ENCODE results near the gene COX8C. TPM values are rescaled to one million over a fixed set of nuclear protein-coding genes. Genes with fewer than 3 reads are reported as not detected.

COX8C gene, protein sequence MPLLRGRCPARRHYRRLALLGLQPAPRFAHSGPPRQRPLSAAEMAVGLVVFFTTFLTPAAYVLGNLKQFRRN
- not detected in 2 replicates for total RNA-seq (ENCODE audit: low replicate concordance)
- long read RNA-seq: 0 reads

GRCh38 chr14:93346926-93347721 is at the start of gene COX8C:
Gene COX8C (plus strand): TSS chr14:93347182. CDS start chr14:93347269, 87 bp downstream.
- TF ChIP-seq CTCF (conservative IDR thresholded peaks at IDR 0.05): no peak
- H3K4me3 Mint-ChIP-seq: no peak within 1 kb of the TSS
- no peak within 1 kb of the TSS for H3K27ac Mint-ChIP-seq
- no peaks in the 10 kb centered on the region for H3K36me3 Mint-ChIP-seq
- H3K27me3 Mint-ChIP-seq: no peaks in the 10 kb centered on the region
- DNase-seq (ENCODE audit: extremely low spot score, unreplicated experiment): no peak
- H3K4me1 Mint-ChIP-seq (ENCODE audit: unreplicated experiment): peaks cover 13% of the 10 kb centered on the region
- H3K9me3 Mint-ChIP-seq: no peaks in the 10 kb centered on the region

DNA sequence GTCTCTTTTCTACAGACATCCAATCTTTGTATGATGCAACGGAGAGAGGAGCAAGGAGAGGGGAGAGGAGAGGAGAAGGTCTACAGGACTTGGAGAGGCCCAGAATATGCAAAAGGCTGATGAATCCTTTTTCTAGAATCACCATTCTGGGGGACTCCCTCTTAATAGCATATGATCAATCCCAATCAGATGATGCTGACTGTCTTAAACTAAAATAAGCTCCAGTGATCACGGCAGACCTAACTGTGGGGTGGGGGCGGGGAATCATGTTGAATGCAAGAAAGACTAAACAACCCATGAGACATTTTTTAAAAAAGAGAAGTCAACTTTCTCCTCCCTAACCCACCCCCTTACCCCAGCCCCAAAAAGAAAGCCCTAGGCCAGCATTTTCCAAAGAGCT is 47.6 kb upstream of the COX8C start:
- Mint-ChIP-seq H3K36me3 (peaks cover 5% of the 10 kb centered on the region), H3K4me1 (ENCODE audit: unreplicated experiment) (peaks cover 18% of the 10 kb centered on the region), H3K27ac (peak overlapping the region; percentile 21), H3K9me3 (no peaks in the 10 kb centered on the region), H3K27me3 (no peaks in the 10 kb centered on the region), H3K4me3 (no peak overlapping the region)
- TF ChIP-seq CTCF (conservative IDR thresholded peaks at IDR 0.05): no peak
- no peak for DNase-seq (ENCODE audit: extremely low spot score, unreplicated experiment)

- no peak for DNase-seq (ENCODE audit: extremely low spot score, unreplicated experiment)
- H3K36me3 Mint-ChIP-seq: peaks cover 4% of the 10 kb centered on the region
- H3K27ac Mint-ChIP-seq: no peak overlapping the region
- peaks cover 18% of the 10 kb centered on the region for H3K4me1 Mint-ChIP-seq (ENCODE audit: unreplicated experiment)
- TF ChIP-seq CTCF (conservative IDR thresholded peaks at IDR 0.05): no peak
- no peaks in the 10 kb centered on the region for H3K27me3 Mint-ChIP-seq
- H3K4me3 Mint-ChIP-seq: no peak overlapping the region
- no peaks in the 10 kb centered on the region for H3K9me3 Mint-ChIP-seq
Measured at GRCh38 chr14:93299866-93300265, 47.1 kb upstream of the COX8C start.

GRCh38 chr14:93301821-93302447 is 45.0 kb upstream of the COX8C start:
- peak overlapping the region; percentile 95 for H3K27ac Mint-ChIP-seq
- H3K4me3 Mint-ChIP-seq: peak overlapping the region; percentile 8
- peaks cover 14% of the 10 kb centered on the region for H3K4me1 Mint-ChIP-seq (ENCODE audit: unreplicated experiment)
- H3K9me3 Mint-ChIP-seq: no peaks in the 10 kb centered on the region
- TF ChIP-seq CTCF (conservative IDR thresholded peaks at IDR 0.05): no peak
- peaks cover 4% of the 10 kb centered on the region for H3K36me3 Mint-ChIP-seq
- DNase-seq (ENCODE audit: extremely low spot score, unreplicated experiment): no peak
- H3K27me3 Mint-ChIP-seq: no peaks in the 10 kb centered on the region

GRCh38 chr14:93302688-93303581 is 44.0 kb upstream of the COX8C start:
- Mint-ChIP-seq H3K9me3 (no peaks in the 10 kb centered on the region), H3K27ac (peak overlapping the region; percentile 27), H3K36me3 (peaks cover 4% of the 10 kb centered on the region), H3K27me3 (no peaks in the 10 kb centered on the region), H3K4me3 (no peak overlapping the region), H3K4me1 (ENCODE audit: unreplicated experiment) (peaks cover 14% of the 10 kb centered on the region)
- no peak for TF ChIP-seq CTCF (conservative IDR thresholded peaks at IDR 0.05)
- DNase-seq (ENCODE audit: extremely low spot score, unreplicated experiment): no peak

Data from type B pancreatic cell (in vitro differentiated cells).